GM21423 (cell line): Measurements from ENCODE around the gene EVA1A.

ENCODE experiments used
- ATAC-seq: cut with Tn5 transposase; IDR thresholded peaks from one replicate; pipeline ENCODE4 v1.9.1; 2021; ENCODE audit warnings: mild to moderate bottlenecking, moderate library complexity; ENCODE audit not compliant: unreplicated experiment

EVA1A gene

DNA sequence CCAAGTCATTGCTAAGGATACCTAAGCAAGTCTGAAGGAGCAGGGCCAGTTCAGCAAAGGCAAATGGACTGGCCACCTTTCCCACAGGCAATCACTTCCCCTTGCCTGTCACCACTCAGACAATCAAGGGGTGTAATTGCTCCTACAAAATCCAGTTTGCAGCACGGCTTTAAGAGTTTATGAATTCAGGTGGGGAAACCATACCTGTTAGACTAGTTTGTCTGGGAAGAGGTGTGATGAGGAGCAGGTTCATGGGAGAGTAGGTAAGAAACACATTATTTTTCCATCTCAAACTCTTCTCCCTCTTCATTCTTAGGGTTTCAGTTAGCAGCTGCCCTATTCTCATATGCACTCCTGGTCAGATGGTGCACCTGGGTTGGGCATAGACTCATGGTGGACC lies 102.5 kb downstream of the EVA1A start:
- no peak for ATAC-seq

DNA sequence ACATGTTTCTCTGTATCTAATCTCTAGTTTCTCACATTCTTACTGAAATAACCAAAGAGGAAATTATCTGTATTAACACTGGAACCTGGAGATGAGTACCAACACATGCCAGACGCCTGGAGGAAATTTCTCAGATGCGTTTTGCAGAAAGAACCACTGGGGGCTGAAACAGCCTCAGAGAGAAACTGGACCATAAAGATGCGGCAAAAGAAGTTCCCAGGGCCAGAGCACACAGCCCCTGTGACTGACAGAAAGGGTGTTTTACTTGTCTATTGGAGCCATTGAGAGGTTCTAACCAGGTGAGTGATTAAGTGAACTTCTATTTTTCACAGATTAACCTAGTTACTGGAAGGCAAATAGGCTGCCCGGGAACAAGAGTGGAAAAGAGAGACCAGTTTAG lies 103.9 kb downstream of the EVA1A start:
- ATAC-seq: no peak

DNA sequence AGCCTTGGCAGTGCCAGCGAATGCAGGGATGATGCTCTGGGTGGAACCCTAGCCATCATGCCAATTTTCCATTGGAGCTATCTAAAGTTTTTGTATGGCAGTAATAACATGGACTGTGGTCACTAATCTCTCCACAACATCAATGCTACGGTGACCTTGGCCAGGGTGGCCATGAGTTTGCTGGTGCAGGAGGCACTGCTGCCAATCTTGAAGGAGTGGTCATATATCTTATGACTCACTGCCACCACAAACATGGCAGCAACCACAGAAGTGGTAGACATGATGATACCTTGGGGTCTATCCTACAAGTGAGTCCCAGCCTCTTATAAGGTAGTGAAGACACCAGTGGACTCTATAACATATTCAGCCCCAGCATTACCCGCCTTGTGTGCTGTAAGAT lies 104.6 kb downstream of the EVA1A start:
- no peak for ATAC-seq

DNA sequence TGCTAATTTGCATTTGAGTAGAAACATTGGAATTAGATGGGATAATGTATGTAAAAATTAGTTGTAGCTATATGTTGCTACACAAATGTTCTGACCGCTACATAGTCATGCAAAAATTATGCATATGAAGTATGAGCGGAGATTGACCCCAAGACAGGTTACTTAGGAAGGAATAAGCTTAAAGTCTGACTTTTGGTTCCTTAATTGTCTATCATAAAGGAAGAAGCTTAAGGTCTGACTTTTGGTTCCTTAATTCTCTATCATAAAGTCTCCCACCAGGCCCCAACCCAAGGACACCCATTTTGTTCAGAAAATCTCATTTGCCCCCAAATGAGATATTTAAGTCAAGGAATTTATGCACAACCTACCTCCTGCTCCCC lies 106.5 kb downstream of the EVA1A start:
- ATAC-seq: no peak

DNA sequence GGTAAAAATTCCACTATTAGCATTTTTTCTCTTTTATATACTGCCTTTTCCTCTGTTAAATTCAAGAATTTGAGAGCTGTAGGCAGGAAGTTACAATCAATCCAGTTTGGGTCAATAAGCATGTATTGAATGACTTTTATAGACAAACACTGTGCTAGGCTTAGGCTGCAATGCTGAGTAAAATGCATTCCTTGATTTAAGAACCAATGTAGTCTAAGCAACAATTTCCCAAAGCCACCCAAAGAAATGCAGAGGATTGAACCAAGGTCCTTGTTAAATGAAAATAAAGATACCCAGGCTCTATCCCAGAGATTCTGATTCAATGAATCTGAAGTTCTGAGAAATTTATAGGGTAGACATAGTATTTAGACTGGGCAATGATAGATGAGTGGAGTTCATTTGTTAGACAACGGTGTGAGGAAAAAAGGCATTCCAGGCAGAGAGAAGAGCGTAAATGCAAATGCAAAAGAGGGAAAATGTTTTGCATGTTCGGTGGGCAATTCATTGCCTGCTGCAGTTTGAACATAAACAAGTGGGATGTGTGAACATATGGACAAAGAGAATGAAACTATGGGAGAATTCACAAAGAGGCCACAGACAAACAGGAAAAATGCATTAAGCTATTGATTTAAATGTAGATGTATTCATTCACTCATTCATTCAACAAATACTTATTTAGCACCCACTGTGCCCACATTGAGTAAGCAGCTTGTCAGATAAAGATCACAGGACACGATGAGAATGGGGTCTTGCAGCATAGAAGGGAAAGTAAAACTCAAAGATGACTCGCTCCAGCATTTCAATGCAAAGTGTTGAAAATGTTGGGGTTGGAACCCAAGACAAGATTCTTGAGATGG lies 107.1 kb downstream of the EVA1A start:
- ATAC-seq: no peak

DNA sequence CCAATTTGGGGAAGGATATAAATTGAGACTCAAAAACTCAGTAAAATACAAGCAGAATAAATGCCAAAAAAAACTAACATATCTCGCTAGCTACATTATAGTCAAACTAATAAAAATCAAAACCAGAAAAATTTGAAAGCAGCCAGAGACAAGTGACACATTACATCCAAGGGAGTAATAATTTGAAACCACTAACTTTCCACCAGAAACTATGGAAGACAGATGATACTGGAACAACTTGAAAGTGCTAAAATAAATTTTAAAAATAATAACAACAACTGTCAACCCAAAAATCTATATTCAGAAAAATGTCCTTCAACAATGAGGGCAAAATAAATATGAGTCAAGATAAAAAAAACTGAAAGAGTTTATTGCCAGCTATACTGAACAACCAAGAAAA lies 110.7 kb downstream of the EVA1A start:
- no peak for ATAC-seq

DNA sequence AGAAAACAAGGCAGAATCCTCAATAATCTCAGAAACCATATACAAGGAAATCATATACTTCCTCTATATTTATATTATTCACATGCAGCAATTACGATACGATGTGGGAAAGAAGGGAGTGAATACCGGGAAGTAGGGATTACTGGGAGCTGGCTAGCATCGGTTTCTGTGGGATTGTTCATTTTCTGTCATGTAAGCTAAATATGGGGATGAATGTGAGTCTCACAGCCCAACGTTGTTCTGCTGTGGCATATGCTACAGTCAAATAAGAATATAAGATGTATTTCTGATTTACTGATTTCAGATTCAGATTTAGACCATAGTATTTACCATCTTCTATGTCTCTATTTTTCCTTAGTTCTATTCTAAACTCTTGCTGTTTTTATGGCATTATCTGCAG lies 113.6 kb downstream of the EVA1A start:
- no peak for ATAC-seq
